PFSK-1 (cell line): Measurements from ENCODE around the gene ANKRD33B.

Experiments used
- FOXP2 ChIP-seq: optimal IDR thresholded peaks from 2 replicates; pipeline ENCODE3; 2011; ENCODE audit warnings: borderline replicate concordance, control low read depth, inconsistent platforms; ENCODE audit not compliant: insufficient read depth; ENCODE audit errors: extremely low read length, extremely low read depth
- POLR2AphosphoS5 ChIP-seq: IDR thresholded peaks from 2 replicates; pipeline ENCODE4 v1.6.1; 2012; ENCODE audit warnings: low read depth, mild to moderate bottlenecking, control low read depth, low read length, moderate library complexity
- REST ChIP-seq, 2 experiments: IDR thresholded peaks; 2 replicates each; pipeline versions ENCODE4 v1.6.1 to v1.8.0; 2011 to 2012; ENCODE audit warnings: low read depth in 2 of 2, low read length in 2 of 2, control low read depth in 1 of 2, inconsistent platforms in 1 of 2, mild to moderate bottlenecking in 1 of 2, moderate library complexity in 1 of 2; ENCODE audit not compliant: insufficient read depth in 1 of 2

GRCh38 chr5:10677533-10677932, 113.7 kb downstream of the ANKRD33B start:
- no peak for TF ChIP-seq REST (IDR thresholded peaks at IDR 0.05; ENCODE audit: insufficient read depth in 1 of 2, low read depth in 2 of 2, low read length in 2 of 2)
- no peak for TF ChIP-seq POLR2AphosphoS5
- TF ChIP-seq FOXP2 = no peak
